ENCODE measurements around the gene LGR5. TPM values are rescaled to one million over a fixed set of nuclear protein-coding genes. Genes with fewer than 3 reads are reported as not detected.
A peak's percentile ranks its signal among the peaks of the same experiment; 100 is the strongest.

Gene LGR5
- total and polyA plus RNA-seq, 2 of the 13 experiments (the other 11 are each of a cell fraction or from before 2014, with no cell fraction given), result 37.0 to 121 TPM

- TF ChIP-seq ZNF775 (CRISPR knock-in tag; IDR thresholded peaks at IDR 0.05; ENCODE audit: borderline replicate concordance) (no peak), HDAC2 (CRISPR knock-in tag; IDR thresholded peaks at IDR 0.05) (no peak), CBFB (CRISPR knock-in tag; IDR thresholded peaks at IDR 0.05) (no peak), ZNF484 (CRISPR knock-in tag; IDR thresholded peaks at IDR 0.05; ENCODE audit: borderline replicate concordance, low read depth) (no peak)
- TF ChIP-seq, protein P1, sequence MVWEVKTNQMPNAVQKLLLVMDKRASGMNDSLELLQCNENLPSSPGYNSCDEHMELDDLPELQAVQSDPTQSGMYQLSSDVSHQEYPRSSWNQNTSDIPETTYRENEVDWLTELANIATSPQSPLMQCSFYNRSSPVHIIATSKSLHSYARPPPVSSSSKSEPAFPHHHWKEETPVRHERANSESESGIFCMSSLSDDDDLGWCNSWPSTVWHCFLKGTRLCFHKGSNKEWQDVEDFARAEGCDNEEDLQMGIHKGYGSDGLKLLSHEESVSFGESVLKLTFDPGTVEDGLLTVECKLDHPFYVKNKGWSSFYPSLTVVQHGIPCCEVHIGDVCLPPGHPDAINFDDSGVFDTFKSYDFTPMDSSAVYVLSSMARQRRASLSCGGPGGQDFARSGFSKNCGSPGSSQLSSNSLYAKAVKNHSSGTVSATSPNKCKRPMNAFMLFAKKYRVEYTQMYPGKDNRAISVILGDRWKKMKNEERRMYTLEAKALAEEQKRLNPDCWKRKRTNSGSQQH (CRISPR knock-in tag; IDR thresholded peaks at IDR 0.05; ENCODE audit: low read depth), result no peak
Measured at GRCh38 chr12:71556448-71556847, 116.8 kb downstream of the LGR5 start (continued).

GRCh38 chr12:71556875-71557274 lies 117.3 kb downstream of the LGR5 start:
- FAIRE-seq (no peak), ATAC-seq (no peak), DNase-seq (ENCODE audit: low spot score) (peak; percentile 18)
- BruUV-seq (replicated peaks), result no TSS peak
- no peak for TF ChIP-seq ZNF570 (CRISPR knock-in tag; IDR thresholded peaks at IDR 0.05; ENCODE audit: borderline replicate concordance)
- TF ChIP-seq FOSL2 (CRISPR knock-in tag; IDR thresholded peaks at IDR 0.05), result peak; percentile 74
- peaks cover 19 to 53% of the 10 kb centered on the region in 2 experiments for H3K36me3 ChIP-seq (replicated peaks in 1 of 2; ENCODE audit: control insufficient read depth in 1 of 2, insufficient read depth in 2 of 2, low read length in 2 of 2)
- no peak overlapping the region for H3K27ac ChIP-seq (ENCODE audit: extremely low read length, insufficient read depth, low read length)
- H3K9me3 ChIP-seq (ENCODE audit: low read length), result no peaks in the 10 kb centered on the region
- peaks cover 42% of the 10 kb centered on the region for H3K4me1 ChIP-seq (ENCODE audit: insufficient read depth, low read length)
- 90% methylated on average over 4 of the region's 4 CpGs for WGBS (ENCODE audit: low lambda C conversion rate)
- no peak overlapping the region for H2AFZ ChIP-seq (ENCODE audit: low read length)
- intact Hi-C loops (cut with micrococcal nuclease; ENCODE audit: unreplicated experiment) (loop anchor here (5.0 kb wide), 1 partner anchor 190 kb away; no protein-coding TSS in a partner anchor), in situ Hi-C loops (cut with HindIII; ENCODE audit: extremely low pct_ligation_motif_present, low pct_unique_long_range_greater_than_20kb) (no loop called here)
- POLR2A ChIA-PET, result interaction anchor here (0.7 to 1.2 kb wide), 3 partner anchors 114 to 118 kb away, joined by 3 to 4 read pairs (median 4); no protein-coding TSS in a partner anchor
- no peak overlapping the region for H3K9ac ChIP-seq (ENCODE audit: insufficient read depth, low read depth, low read length)
- no peaks in the 10 kb centered on the region for H3K27me3 ChIP-seq (ENCODE audit: control insufficient read depth in 1 of 2, insufficient read depth in 2 of 2, low read length in 2 of 2)
- peaks cover 9% of the 10 kb centered on the region for H4K20me1 ChIP-seq (ENCODE audit: insufficient read depth, low read length)
- no peaks in the 10 kb centered on the region for H3K79me2 ChIP-seq (ENCODE audit: insufficient read depth, low read length)
- H3K4me2 ChIP-seq (ENCODE audit: low read depth, low read length), result no peak overlapping the region
- H3K4me3 ChIP-seq (replicated peaks in 1 of 3; ENCODE audit: insufficient read depth in 1 of 3, low read depth in 2 of 3, low read length in 3 of 3), result no peak overlapping the region
- CTCF ChIA-PET (ENCODE audit: low intra/inter-chr PET ratio, low total read pairs), result no interaction called here
